NT2/D1 (cell line): ENCODE measurements around the gene PPP1R3D.
"Not testable (repeated sequence)": the region's sequence is repeated elsewhere in the genome, so short reads cannot be mapped to it uniquely, and the experiment has no call there.

Source experiments
- DNase-seq: peaks from one replicate; pipeline ENCODE4 v3.0.0-alpha.2; 2011; ENCODE audit warnings: low read depth, low spot score
- H3K27me3 ChIP-seq: 2 replicates; pipeline ENCODE4 v1.6.0; 2011; ENCODE audit warnings: mild to moderate bottlenecking; ENCODE audit not compliant: insufficient read length, insufficient read depth
- H3K36me3 ChIP-seq: 2 replicates; pipeline ENCODE4 v1.6.1; 2011; ENCODE audit warnings: mild to moderate bottlenecking, low read length, mixed read lengths; ENCODE audit not compliant: insufficient read depth, insufficient read length
- H3K4me1 ChIP-seq: 2 replicates; pipeline ENCODE4 v1.5.1; 2011; ENCODE audit not compliant: insufficient read depth, insufficient read length
- H3K4me3 ChIP-seq: 2 replicates; pipeline ENCODE4 v1.5.1; 2011; ENCODE audit warnings: low read depth; ENCODE audit not compliant: insufficient read length
- H3K9ac ChIP-seq: 2 replicates; pipeline ENCODE4 v1.6.0; 2011; ENCODE audit warnings: low read depth; ENCODE audit not compliant: insufficient read length
- H3K9me3 ChIP-seq: 2 replicates; pipeline ENCODE4 v1.5.1; 2011; ENCODE audit warnings: mild to moderate bottlenecking, low read length; ENCODE audit not compliant: insufficient read depth
- SUZ12 ChIP-seq: IDR thresholded peaks from 2 replicates; pipeline ENCODE4 v1.6.1; 2011; ENCODE audit not compliant: insufficient read length, insufficient read depth; ENCODE audit errors: extremely low read depth
- YY1 ChIP-seq: IDR thresholded peaks from 2 replicates; pipeline ENCODE4 v1.6.1; 2011; ENCODE audit not compliant: insufficient read length, insufficient read depth
- ZNF274 ChIP-seq: IDR thresholded peaks from 2 replicates; pipeline ENCODE4 v1.6.1; 2011; ENCODE audit warnings: mild to moderate bottlenecking, low read depth, low read length

Gene PPP1R3D

GRCh38 chr20:59958123-59958522 lies 18.0 kb upstream of the PPP1R3D start, which contains the start of gene CDH26:
CDH26 (plus strand) TSS chr20:59958423; CDS start chr20:59958727, 304 bp downstream.
- no peak for TF ChIP-seq ZNF274
- no peak for TF ChIP-seq SUZ12
- no peak for TF ChIP-seq YY1
- no peak for DNase-seq

GRCh38 chr20:59957568-59957967 lies 17.5 kb upstream of the PPP1R3D start:
- not testable (repeated sequence) for H3K4me1 ChIP-seq, H3K9me3 ChIP-seq, H3K36me3 ChIP-seq, H3K4me3 ChIP-seq, H3K27me3 ChIP-seq, H3K9ac ChIP-seq, DNase-seq

More at GRCh38 chr20:59958123-59958522, 18.0 kb upstream of the PPP1R3D start, which contains the start of gene CDH26:
- Histone ChIP-seq H3K27me3 (no peaks in the 10 kb centered on the region), H3K4me1 (no peaks in the 10 kb centered on the region), H3K4me3 (no peak within 1 kb of the TSS), H3K9me3 (no peaks in the 10 kb centered on the region), H3K36me3 (no peaks in the 10 kb centered on the region), H3K9ac (no peak within 1 kb of the TSS)

- H3K9ac ChIP-seq: no peak overlapping the region
- no peak overlapping the region for H3K4me3 ChIP-seq
- no peak for DNase-seq
- no peaks in the 10 kb centered on the region for H3K9me3 ChIP-seq
- no peaks in the 10 kb centered on the region for H3K27me3 ChIP-seq
- H3K4me1 ChIP-seq: no peaks in the 10 kb centered on the region
- no peak for TF ChIP-seq SUZ12
- no peak for TF ChIP-seq YY1
- TF ChIP-seq ZNF274: no peak
- H3K36me3 ChIP-seq: no peaks in the 10 kb centered on the region
Observed at GRCh38 chr20:59955131-59955796, 15.2 kb upstream of the PPP1R3D start.

GRCh38 chr20:59954718-59955117 lies 14.6 kb upstream of the PPP1R3D start:
- H3K9ac ChIP-seq: no peak overlapping the region
- no peaks in the 10 kb centered on the region for H3K27me3 ChIP-seq
- peaks cover 2% of the 10 kb centered on the region for H3K36me3 ChIP-seq
- TF ChIP-seq ZNF274 (no peak), SUZ12 (no peak), YY1 (no peak)
- no peaks in the 10 kb centered on the region for H3K9me3 ChIP-seq
- H3K4me1 ChIP-seq: no peaks in the 10 kb centered on the region
- no peak overlapping the region for H3K4me3 ChIP-seq
- no peak for DNase-seq

- H3K4me1 ChIP-seq: no peaks in the 10 kb centered on the region
- H3K27me3 ChIP-seq: no peaks in the 10 kb centered on the region
- no peak for DNase-seq
- H3K4me3 ChIP-seq: no peak overlapping the region
- TF ChIP-seq ZNF274: no peak
- TF ChIP-seq SUZ12: no peak
- no peak for TF ChIP-seq YY1
- no peak overlapping the region for H3K9ac ChIP-seq
- peaks cover 12% of the 10 kb centered on the region for H3K36me3 ChIP-seq
- no peaks in the 10 kb centered on the region for H3K9me3 ChIP-seq
Observed at GRCh38 chr20:59949911-59950310, 9.8 kb upstream of the PPP1R3D start.

GRCh38 chr20:59948828-59949720 lies 9.0 kb upstream of the PPP1R3D start:
- Histone ChIP-seq H3K4me1 (no peaks in the 10 kb centered on the region), H3K36me3 (peaks cover 20% of the 10 kb centered on the region), H3K9me3 (no peaks in the 10 kb centered on the region), H3K4me3 (no peak overlapping the region), H3K9ac (no peak overlapping the region), H3K27me3 (no peaks in the 10 kb centered on the region)
- no peak for TF ChIP-seq YY1
- no peak for TF ChIP-seq ZNF274
- TF ChIP-seq SUZ12: no peak
- DNase-seq: no peak

GRCh38 chr20:59948212-59948611 lies 8.1 kb upstream of the PPP1R3D start:
- no peaks in the 10 kb centered on the region for H3K4me1 ChIP-seq
- TF ChIP-seq SUZ12 (no peak), ZNF274 (no peak), YY1 (no peak)
- peaks cover 29% of the 10 kb centered on the region for H3K36me3 ChIP-seq
- no peak for DNase-seq
- no peaks in the 10 kb centered on the region for H3K27me3 ChIP-seq
- H3K4me3 ChIP-seq: no peak overlapping the region
- no peaks in the 10 kb centered on the region for H3K9me3 ChIP-seq
- no peak overlapping the region for H3K9ac ChIP-seq

- Histone ChIP-seq H3K36me3 (peaks cover 37% of the 10 kb centered on the region), H3K4me1 (no peaks in the 10 kb centered on the region), H3K27me3 (no peaks in the 10 kb centered on the region), H3K9me3 (no peaks in the 10 kb centered on the region), H3K4me3 (no peak overlapping the region), H3K9ac (no peak overlapping the region)
- no peak for DNase-seq
- TF ChIP-seq YY1 (no peak), SUZ12 (no peak), ZNF274 (no peak)
Observed at GRCh38 chr20:59947376-59947775, 7.3 kb upstream of the PPP1R3D start.
